Hepatocyte (in vitro differentiated cells): ENCODE data around the gene TSPEAR. TPM values are rescaled to one million over a fixed set of nuclear protein-coding genes. Genes with fewer than 3 reads are reported as not detected.

Experiments used
- DNase-seq: peaks from one replicate; pipeline ENCODE4 v3.0.0-alpha.2; 2016; ENCODE audit warnings: low spot score
- H2AFZ ChIP-seq: fragments of 200-600 bp; sonication (generic); 2 replicates; pipeline ENCODE4 v1.6.0; 2016; ENCODE audit warnings: antibody characterized with exemption, mild to moderate bottlenecking
- H3K27ac ChIP-seq: fragments of 200-600 bp; sonication (generic); 2 replicates; pipeline ENCODE4 v1.5.1; 2016; ENCODE audit warnings: mild to moderate bottlenecking
- H3K27me3 ChIP-seq: fragments of 200-600 bp; sonication (generic); 2 replicates; pipeline ENCODE4 v1.6.1; 2016
- H3K36me3 ChIP-seq: fragments of 200-600 bp; sonication (generic); replicated peaks from 2 replicates; pipeline ENCODE4 v1.5.1; 2016; ENCODE audit warnings: low read depth; ENCODE audit not compliant: insufficient read depth
- H3K4me1 ChIP-seq: fragments of 200-600 bp; sonication (generic); 2 replicates; pipeline ENCODE4 v1.5.1; 2016; ENCODE audit warnings: mild to moderate bottlenecking, moderate library complexity; ENCODE audit not compliant: insufficient read depth
- H3K4me2 ChIP-seq: fragments of 200-600 bp; sonication (generic); 2 replicates; pipeline ENCODE4 v1.6.0; 2016
- H3K4me3 ChIP-seq: fragments of 200-600 bp; sonication (generic); 2 replicates; pipeline ENCODE4 v1.5.1; 2016; ENCODE audit warnings: mild to moderate bottlenecking
- H3K79me2 ChIP-seq: fragments of 200-600 bp; sonication (generic); 2 replicates; pipeline ENCODE4 v1.6.0; 2017; ENCODE audit warnings: mild to moderate bottlenecking
- H3K9me2 ChIP-seq: fragments of 200-600 bp; sonication (generic); replicated peaks from 2 replicates; pipeline ENCODE4 v1.6.0; 2017; ENCODE audit warnings: mild to moderate bottlenecking; ENCODE audit not compliant: insufficient read depth
- H3K9me3 ChIP-seq: fragments of 200-600 bp; sonication (generic); 2 replicates; pipeline ENCODE4 v1.5.1; 2016; ENCODE audit warnings: low read depth, mild to moderate bottlenecking
- H4K20me1 ChIP-seq: fragments of 200-600 bp; sonication (generic); 2 replicates; pipeline ENCODE4 v1.6.0; 2016; ENCODE audit warnings: mild to moderate bottlenecking; ENCODE audit not compliant: insufficient read depth, poor library complexity, severe bottlenecking
- CTCF ChIP-seq: fragments of 200-600 bp; sonication (generic); IDR thresholded peaks from 2 replicates; pipeline ENCODE4 v1.5.1; 2016; ENCODE audit warnings: antibody characterized with exemption, mild to moderate bottlenecking; ENCODE audit not compliant: poor library complexity
- EZH2 ChIP-seq: fragments of 200-600 bp; sonication (generic); IDR thresholded peaks from 2 replicates; pipeline ENCODE4 v1.6.1; 2016; ENCODE audit warnings: antibody characterized with exemption, mild to moderate bottlenecking, borderline replicate concordance
- EZH2phosphoT487 ChIP-seq: fragments of 200-600 bp; sonication (generic); IDR thresholded peaks from one replicate; pipeline ENCODE4 v1.6.1; 2018; ENCODE audit warnings: antibody characterized with exemption, mild to moderate bottlenecking, low read depth, moderate library complexity; ENCODE audit not compliant: unreplicated experiment, severe bottlenecking
- WGBS: methylation state at CpG from one replicate; pipeline ENCODE4 v1.1.6; 2016; ENCODE audit warnings: low lambda C conversion rate; ENCODE audit errors: missing lambda C conversion rate; 5-methylcytosine and 5-hydroxymethylcytosine counted together
- polyA plus RNA-seq: library from polyadenylated mRNA; unstranded; fragments of >200 nt; fragmentation: Nextera tagmentation; extraction: Ambion mirVana; gene quantifications from 2 replicates; pipeline ENCODE4 v1.2.1, GENCODE V29; 2016
- total RNA-seq: library from RNA; depleted of rRNA; stranded (reverse); fragments of >200 nt; gene quantifications from 2 replicates; pipeline ENCODE4 v1.2.3, GENCODE V29; 2014

TSPEAR gene
- total and polyA plus RNA-seq, 2 experiments from 2014 or later, result 0.35 TPM; not detected in 1

GRCh38 chr21:44461464-44462001, 249.8 kb downstream of the TSPEAR start:
- no peaks in the 10 kb centered on the region for H4K20me1 ChIP-seq
- H3K27ac ChIP-seq, result no peak overlapping the region
- no peak overlapping the region for H3K4me3 ChIP-seq
- H2AFZ ChIP-seq, result no peak overlapping the region
- no peak for DNase-seq
- no peaks in the 10 kb centered on the region for H3K27me3 ChIP-seq
- peaks cover 9% of the 10 kb centered on the region for H3K4me1 ChIP-seq
- peak; percentile 21 for TF ChIP-seq CTCF
- no peak for TF ChIP-seq EZH2phosphoT487
- no peak for TF ChIP-seq EZH2
- 71% methylated on average over 15 of the region's 15 CpGs for WGBS
- no peaks in the 10 kb centered on the region for H3K36me3 ChIP-seq
- no peak overlapping the region for H3K4me2 ChIP-seq
- H3K9me2 ChIP-seq, result no peaks in the 10 kb centered on the region
- no peaks in the 10 kb centered on the region for H3K9me3 ChIP-seq
- peaks cover 4% of the 10 kb centered on the region for H3K79me2 ChIP-seq

- H3K36me3 ChIP-seq, result no peaks in the 10 kb centered on the region
- no peaks in the 10 kb centered on the region for H3K27me3 ChIP-seq
- TF ChIP-seq EZH2phosphoT487 (no peak), CTCF (no peak), EZH2 (no peak)
- H3K27ac ChIP-seq, result no peak overlapping the region
- H3K4me2 ChIP-seq, result no peak overlapping the region
- no peaks in the 10 kb centered on the region for H3K9me3 ChIP-seq
- peaks cover 4% of the 10 kb centered on the region for H3K79me2 ChIP-seq
- no peak overlapping the region for H2AFZ ChIP-seq
- DNase-seq, result no peak
- H4K20me1 ChIP-seq, result no peaks in the 10 kb centered on the region
- H3K4me1 ChIP-seq, result peaks cover 13% of the 10 kb centered on the region
- 96% methylated on average over 7 of the region's 8 CpGs for WGBS
- no peak overlapping the region for H3K4me3 ChIP-seq
- no peaks in the 10 kb centered on the region for H3K9me2 ChIP-seq
Measured at GRCh38 chr21:44461005-44461404, 250.4 kb downstream of the TSPEAR start.

GRCh38 chr21:44460441-44460755, 251.0 kb downstream of the TSPEAR start:
- Histone ChIP-seq H4K20me1 (no peaks in the 10 kb centered on the region), H3K27me3 (no peaks in the 10 kb centered on the region), H3K4me2 (no peak overlapping the region), H3K4me3 (no peak overlapping the region), H3K9me3 (no peaks in the 10 kb centered on the region), H3K9me2 (no peaks in the 10 kb centered on the region), H3K79me2 (peaks cover 4% of the 10 kb centered on the region), H3K36me3 (no peaks in the 10 kb centered on the region), H3K4me1 (peaks cover 14% of the 10 kb centered on the region), H2AFZ (no peak overlapping the region), H3K27ac (no peak overlapping the region)
- no peak for TF ChIP-seq EZH2phosphoT487
- no peak for TF ChIP-seq CTCF
- TF ChIP-seq EZH2, result no peak
- no peak for DNase-seq
- WGBS, result 89% methylated on average over 7 of the region's 8 CpGs

- 96% methylated on average over 11 of the region's 14 CpGs for WGBS
- peaks cover 4% of the 10 kb centered on the region for H3K79me2 ChIP-seq
- TF ChIP-seq CTCF (no peak), EZH2phosphoT487 (no peak), EZH2 (no peak)
- no peaks in the 10 kb centered on the region for H3K36me3 ChIP-seq
- H2AFZ ChIP-seq, result no peak overlapping the region
- no peaks in the 10 kb centered on the region for H3K9me2 ChIP-seq
- DNase-seq, result no peak
- H3K27ac ChIP-seq, result no peak overlapping the region
- H3K9me3 ChIP-seq, result no peaks in the 10 kb centered on the region
- no peak overlapping the region for H3K4me2 ChIP-seq
- no peaks in the 10 kb centered on the region for H4K20me1 ChIP-seq
- H3K4me3 ChIP-seq, result no peak overlapping the region
- no peaks in the 10 kb centered on the region for H3K27me3 ChIP-seq
- peaks cover 14% of the 10 kb centered on the region for H3K4me1 ChIP-seq
Measured at GRCh38 chr21:44459712-44460440, 251.5 kb downstream of the TSPEAR start.
